ENCODE results near the gene PAXX.

The PAXX gene

GRCh38 chr9:136977223-136977622 lies 15.0 kb upstream of the PAXX start, which contains the start of gene PTGDS:
PTGDS (plus strand) TSS chr9:136977504; CDS start chr9:136977579, 75 bp downstream.
- no peak for DNase-seq (ENCODE audit: low read depth)
- no peak for TF ChIP-seq MAX (IDR thresholded peaks at IDR 0.05; ENCODE audit: low read depth, low read length)
- TF ChIP-seq MYC (IDR thresholded peaks at IDR 0.05; ENCODE audit: low read depth, low read length): no peak
- no peak for TF ChIP-seq POLR2A (IDR thresholded peaks at IDR 0.05; ENCODE audit: extremely low read depth, insufficient read length)
- no peak for TF ChIP-seq CTCF (IDR thresholded peaks at IDR 0.05; ENCODE audit: low read depth, low read length)
- H3K4me3 ChIP-seq (ENCODE audit: low read depth, low read length): no peak within 1 kb of the TSS

GRCh38 chr9:136977649-136978072 lies 14.6 kb upstream of the PAXX start:
- DNase-seq (ENCODE audit: low read depth): no peak
- no peak overlapping the region for H3K4me3 ChIP-seq (ENCODE audit: low read depth, low read length)
- TF ChIP-seq CTCF (IDR thresholded peaks at IDR 0.05; ENCODE audit: low read depth, low read length): no peak
- TF ChIP-seq POLR2A (IDR thresholded peaks at IDR 0.05; ENCODE audit: extremely low read depth, insufficient read length): no peak
- TF ChIP-seq MYC (IDR thresholded peaks at IDR 0.05; ENCODE audit: low read depth, low read length): no peak
- no peak for TF ChIP-seq MAX (IDR thresholded peaks at IDR 0.05; ENCODE audit: low read depth, low read length)

GRCh38 chr9:136978073-136978864 lies 14.0 kb upstream of the PAXX start:
- DNase-seq (ENCODE audit: low read depth): no peak
- no peak for TF ChIP-seq POLR2A (IDR thresholded peaks at IDR 0.05; ENCODE audit: extremely low read depth, insufficient read length)
- no peak for TF ChIP-seq MYC (IDR thresholded peaks at IDR 0.05; ENCODE audit: low read depth, low read length)
- no peak for TF ChIP-seq MAX (IDR thresholded peaks at IDR 0.05; ENCODE audit: low read depth, low read length)
- no peak for TF ChIP-seq CTCF (IDR thresholded peaks at IDR 0.05; ENCODE audit: low read depth, low read length)
- H3K4me3 ChIP-seq (ENCODE audit: low read depth, low read length): no peak overlapping the region

- no peak for DNase-seq (ENCODE audit: low read depth)
- no peak overlapping the region for H3K4me3 ChIP-seq (ENCODE audit: low read depth, low read length)
- TF ChIP-seq CTCF (IDR thresholded peaks at IDR 0.05; ENCODE audit: low read depth, low read length): no peak
- TF ChIP-seq POLR2A (IDR thresholded peaks at IDR 0.05; ENCODE audit: extremely low read depth, insufficient read length): no peak
- TF ChIP-seq MYC (IDR thresholded peaks at IDR 0.05; ENCODE audit: low read depth, low read length): no peak
- no peak for TF ChIP-seq MAX (IDR thresholded peaks at IDR 0.05; ENCODE audit: low read depth, low read length)
Measured at GRCh38 chr9:136978865-136979544, 13.2 kb upstream of the PAXX start.

GRCh38 chr9:136979769-136980587 lies 12.2 kb upstream of the PAXX start:
- TF ChIP-seq CTCF (IDR thresholded peaks at IDR 0.05; ENCODE audit: low read depth, low read length): no peak
- no peak for TF ChIP-seq MYC (IDR thresholded peaks at IDR 0.05; ENCODE audit: low read depth, low read length)
- no peak for TF ChIP-seq POLR2A (IDR thresholded peaks at IDR 0.05; ENCODE audit: extremely low read depth, insufficient read length)
- no peak for TF ChIP-seq MAX (IDR thresholded peaks at IDR 0.05; ENCODE audit: low read depth, low read length)
- no peak overlapping the region for H3K4me3 ChIP-seq (ENCODE audit: low read depth, low read length)
- no peak for DNase-seq (ENCODE audit: low read depth)
